GM21825 (cell line): Measurements from ENCODE around the gene GID8.

ENCODE experiments used
- ATAC-seq: cut with Tn5 transposase; IDR thresholded peaks from one replicate; pipeline ENCODE4 v1.9.1; 2021; ENCODE audit warnings: mild to moderate bottlenecking, moderate library complexity; ENCODE audit not compliant: unreplicated experiment

The GID8 gene

DNA sequence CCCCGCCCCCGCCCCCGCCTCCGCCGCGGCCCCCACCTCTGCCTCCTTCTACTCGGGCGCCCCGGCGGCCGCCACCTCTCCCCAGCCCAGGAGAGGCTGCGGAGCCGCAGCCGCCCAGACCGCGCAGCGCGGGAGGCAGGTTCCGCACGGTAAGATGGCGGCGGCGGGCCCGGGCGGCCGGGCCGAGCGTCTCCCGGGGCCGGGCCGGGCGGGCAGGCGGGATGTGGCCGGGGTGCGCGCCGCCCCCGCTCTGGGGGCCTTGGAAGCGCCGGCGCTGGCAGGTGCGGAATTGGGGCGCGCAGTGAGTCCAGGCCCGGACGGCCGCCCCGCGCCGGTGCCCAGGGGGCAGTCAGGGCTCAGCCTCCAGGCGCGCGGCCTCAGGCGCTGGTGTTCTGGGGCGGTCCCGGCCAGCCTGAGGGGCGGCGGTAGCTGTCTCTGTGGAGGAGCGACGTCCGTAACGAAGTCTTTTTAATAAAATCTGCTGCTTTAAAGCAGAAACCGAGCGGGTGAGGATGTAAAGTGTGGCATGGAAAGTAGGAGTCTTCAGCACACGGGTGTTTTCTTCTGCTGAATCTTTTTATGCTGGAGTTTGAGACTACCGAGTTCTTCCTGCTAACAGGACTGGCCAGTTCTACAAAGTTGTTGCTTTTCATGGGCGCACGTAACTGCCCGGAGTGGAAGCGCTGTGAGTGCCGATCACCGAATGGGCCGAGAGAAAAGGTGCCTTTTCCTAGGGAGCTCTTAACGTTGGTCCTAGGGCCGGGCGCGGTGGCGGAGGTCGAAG lies at the start of gene GID8:
GID8 (plus strand) TSS at position 43 of the 784 bp plus-strand sequence. CDS start 3,356 bp downstream, outside the sequence.
- peak; percentile 43 for ATAC-seq

DNA sequence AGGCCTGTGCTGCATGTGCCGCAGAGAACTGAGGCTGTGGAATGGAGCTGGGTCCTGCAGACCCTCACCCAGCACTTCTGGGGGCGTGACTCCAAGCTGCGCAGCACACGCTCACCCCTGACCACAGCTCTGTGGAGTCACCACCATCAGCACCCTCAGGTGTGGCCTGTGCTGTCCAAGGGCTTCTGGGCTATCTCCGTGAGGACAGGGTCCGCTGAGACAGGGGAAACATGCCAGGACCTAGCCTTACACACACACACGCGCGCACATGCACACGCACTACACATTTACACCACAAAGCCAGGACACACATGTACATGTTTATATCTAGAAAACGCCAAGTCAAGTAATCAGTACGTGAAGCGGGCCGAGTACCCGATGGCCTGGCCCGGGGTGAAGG lies 49.5 kb upstream of the GID8 start:
- no peak for ATAC-seq

DNA sequence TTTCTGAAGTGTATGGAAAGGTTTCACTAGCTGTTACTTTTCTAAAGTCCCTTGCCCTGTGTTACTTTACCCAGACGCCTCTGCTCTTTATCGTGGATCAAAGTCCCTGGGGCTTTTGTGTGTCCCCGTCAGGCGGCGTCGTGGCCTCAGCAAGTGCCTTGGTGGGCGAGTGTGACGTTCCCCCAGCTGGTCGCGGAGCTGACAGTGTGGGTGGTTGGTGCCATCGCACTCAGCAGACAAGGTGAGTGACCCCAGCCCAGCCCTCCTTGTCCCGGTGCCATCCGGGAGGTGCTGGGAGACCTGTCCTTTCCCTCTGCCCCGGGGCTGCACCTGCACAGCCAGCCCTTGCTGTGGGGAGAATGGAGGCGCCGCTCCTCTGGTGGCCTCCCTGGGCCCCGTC lies 49.0 kb upstream of the GID8 start:
- ATAC-seq = no peak

DNA sequence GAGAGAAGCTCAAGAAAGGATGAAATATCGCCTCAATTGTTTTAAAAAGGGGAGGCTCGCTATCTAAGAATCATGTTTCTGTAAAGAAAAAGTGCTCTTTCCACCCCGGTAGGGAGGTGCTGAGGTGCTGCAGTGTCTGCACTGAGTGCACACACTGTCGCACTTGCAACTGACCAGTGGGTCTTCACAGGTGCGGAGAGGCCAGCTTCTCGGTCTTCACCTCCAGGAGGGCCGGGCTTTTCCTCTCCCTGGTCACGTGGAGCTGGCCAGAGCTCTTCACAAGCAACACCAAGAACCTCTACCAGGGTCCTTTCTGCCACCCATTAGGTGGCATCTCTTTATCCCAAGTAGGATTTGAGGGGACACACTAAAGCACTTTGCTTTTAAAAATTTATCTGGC lies 48.5 kb upstream of the GID8 start:
- ATAC-seq = no peak

- ATAC-seq = no peak
Measured at GRCh38 chr20:62889871-62890270, 48.1 kb upstream of the GID8 start.

DNA sequence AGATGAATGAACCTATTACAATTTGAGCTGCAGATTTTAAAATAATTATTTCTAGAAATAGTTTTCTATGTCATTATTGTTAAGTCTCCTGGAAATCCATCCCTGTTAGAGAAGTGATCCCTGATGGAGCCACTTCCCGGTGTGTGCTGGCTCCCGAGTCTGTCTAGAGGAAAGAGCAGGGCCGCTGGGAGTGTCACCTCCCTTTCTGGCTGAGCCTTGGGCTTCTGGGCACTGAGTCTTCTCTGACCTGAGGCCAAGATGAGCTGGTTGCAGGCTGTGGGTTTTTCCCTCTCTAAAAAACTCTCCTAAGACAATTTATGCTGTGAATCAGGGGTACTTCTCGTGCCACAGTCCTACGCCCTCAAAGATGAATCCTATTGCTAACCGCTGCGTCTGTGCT lies 47.5 kb upstream of the GID8 start:
- ATAC-seq = no peak

- ATAC-seq = no peak
Measured at GRCh38 chr20:62891111-62891510, 46.8 kb upstream of the GID8 start.

GRCh38 chr20:62892348-62893304 lies 45.3 kb upstream of the GID8 start:
- ATAC-seq = no peak

GRCh38 chr20:62893700-62894099 lies 44.2 kb upstream of the GID8 start:
- ATAC-seq = no peak

GRCh38 chr20:62894261-62894660 lies 43.7 kb upstream of the GID8 start:
- no peak for ATAC-seq

DNA sequence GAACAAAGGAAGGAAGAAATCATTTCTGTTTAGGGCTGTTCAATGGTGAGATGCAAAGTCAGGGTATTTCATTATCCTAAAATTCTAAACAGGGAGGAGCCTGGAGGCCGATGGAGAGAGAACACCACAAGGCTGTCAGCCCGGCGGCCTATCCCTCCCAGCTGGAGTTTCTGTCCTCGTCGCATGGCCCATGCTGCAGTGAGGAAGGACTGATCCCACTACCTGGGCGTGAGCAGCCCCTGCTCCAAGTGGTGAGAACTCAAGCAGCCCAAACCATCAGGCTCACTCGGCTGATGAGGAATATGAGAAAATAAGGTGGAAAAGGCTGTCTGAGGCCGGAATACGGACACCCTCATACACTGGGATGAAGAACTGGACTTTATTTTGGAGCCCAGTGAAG lies 42.4 kb upstream of the GID8 start:
- ATAC-seq = no peak

DNA sequence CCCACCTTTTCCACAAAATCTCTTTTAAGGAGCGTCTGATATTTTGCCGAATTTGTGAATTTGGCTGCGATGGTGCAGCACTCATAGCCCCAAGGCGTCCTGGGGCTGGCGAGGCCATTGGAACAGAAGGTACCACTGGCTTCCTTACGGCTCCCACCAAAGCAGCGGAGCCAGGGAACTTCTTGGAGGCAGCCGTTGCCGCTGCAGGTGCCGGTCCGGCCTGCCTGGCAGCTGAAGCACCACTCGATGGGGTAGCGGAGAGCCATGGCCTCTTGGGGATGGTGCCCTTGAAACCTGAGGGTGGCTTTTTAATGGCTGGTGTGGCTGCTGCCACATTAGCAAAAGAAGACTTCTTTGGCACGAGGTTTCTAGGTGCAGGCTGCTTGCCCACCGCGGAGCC lies 41.4 kb upstream of the GID8 start:
- no peak for ATAC-seq

- no peak for ATAC-seq
Measured at GRCh38 chr20:62897666-62898065, 40.3 kb upstream of the GID8 start.

GRCh38 chr20:62898093-62898964 lies 39.6 kb upstream of the GID8 start:
- no peak for ATAC-seq

DNA sequence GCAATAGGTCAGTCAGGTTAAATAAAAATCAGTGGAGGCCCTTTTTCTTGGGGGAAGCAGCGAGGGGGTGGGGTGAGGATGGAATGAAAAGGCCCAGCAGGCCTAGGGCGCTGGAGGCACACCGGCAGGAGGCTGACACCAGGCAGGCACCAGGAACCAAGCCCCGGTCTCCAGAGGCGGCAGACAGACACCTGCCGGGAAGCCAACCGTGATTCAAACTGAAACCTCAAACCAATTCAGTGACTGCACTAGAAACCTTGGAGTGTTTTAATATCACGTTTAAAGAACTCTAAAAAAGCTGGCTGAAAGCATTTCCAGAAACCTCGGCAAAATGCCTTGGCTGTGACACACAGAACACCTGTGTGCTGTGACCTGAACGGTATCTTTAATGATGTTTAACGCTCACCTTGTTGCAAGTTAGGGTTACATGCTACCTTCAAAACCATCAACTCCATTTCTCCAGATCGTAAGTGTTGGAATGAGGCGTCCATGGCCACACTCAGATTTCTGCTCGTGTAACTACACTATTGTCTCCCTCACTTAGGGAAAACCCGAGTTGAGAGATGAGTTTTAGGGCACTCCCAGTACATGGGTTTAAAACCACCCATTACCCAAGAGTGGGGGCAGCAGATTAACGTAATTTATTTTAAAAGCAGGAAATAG lies 38.8 kb upstream of the GID8 start:
- no peak for ATAC-seq

DNA sequence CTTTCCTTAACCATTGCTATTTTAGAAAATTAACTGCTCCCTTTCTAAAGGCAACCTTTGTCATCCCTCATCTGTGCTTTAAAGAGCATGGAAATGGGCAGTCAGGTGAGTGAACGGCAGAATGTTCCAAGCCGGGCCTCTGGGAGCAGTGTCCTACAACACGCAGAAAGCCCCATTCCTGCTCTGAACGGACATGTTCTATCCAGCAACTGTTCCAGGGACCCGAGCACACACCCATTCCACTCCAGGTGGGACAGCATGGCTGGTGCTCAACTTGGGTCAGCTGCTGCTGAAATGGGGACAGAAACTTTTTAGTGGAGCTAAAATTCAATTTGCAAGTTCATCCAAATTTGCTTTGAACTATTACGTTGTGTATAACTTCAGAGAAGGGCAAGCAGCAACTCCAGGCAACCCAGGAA lies 38.3 kb upstream of the GID8 start:
- no peak for ATAC-seq

DNA sequence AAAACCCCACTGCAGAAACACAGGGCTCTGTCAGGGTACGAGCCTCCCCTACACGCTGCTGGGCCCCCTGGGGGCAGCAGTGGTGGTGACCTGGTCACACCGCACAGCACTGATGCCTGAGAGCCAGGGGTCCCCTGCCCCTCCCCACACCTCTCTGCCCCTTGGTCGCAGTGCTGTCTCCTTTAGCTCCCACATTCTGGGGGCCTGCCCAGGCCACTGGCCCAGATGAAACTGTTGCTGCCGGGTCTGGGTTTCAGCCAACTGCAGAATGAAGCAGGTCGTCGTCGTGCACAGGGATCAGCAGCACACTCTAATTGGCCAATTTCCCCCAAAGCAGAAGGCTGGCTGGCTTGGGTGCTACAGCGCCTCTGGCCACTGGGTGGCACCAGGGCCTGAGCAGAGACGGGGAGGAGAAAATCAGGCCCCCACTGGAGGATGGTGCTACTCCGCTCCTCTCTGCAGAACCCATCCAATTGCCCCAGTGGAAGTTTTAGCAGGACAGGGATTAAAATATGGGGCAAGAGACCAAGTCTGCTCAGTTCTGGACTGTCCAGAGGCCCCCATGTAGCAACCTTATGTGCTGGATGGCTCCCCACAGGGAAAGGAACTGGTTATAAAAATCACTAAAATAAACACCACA lies 37.8 kb upstream of the GID8 start:
- ATAC-seq = peak; percentile 69

- no peak for ATAC-seq
Measured at GRCh38 chr20:62900692-62901584, 37.0 kb upstream of the GID8 start.

GRCh38 chr20:62901891-62902290 lies 36.1 kb upstream of the GID8 start:
- no peak for ATAC-seq
